Measurements from ENCODE around the gene KAT14. TPM values are rescaled to one million over a fixed set of nuclear protein-coding genes. Genes with fewer than 3 reads are reported as not detected.
"Not testable (repeated sequence)": the region's sequence is repeated elsewhere in the genome, so short reads cannot be mapped to it uniquely, and the experiment has no call there.

The KAT14 gene
- total RNA-seq, 2 experiments from 2014 or later, result 17.9 to 18.4 TPM

DNA sequence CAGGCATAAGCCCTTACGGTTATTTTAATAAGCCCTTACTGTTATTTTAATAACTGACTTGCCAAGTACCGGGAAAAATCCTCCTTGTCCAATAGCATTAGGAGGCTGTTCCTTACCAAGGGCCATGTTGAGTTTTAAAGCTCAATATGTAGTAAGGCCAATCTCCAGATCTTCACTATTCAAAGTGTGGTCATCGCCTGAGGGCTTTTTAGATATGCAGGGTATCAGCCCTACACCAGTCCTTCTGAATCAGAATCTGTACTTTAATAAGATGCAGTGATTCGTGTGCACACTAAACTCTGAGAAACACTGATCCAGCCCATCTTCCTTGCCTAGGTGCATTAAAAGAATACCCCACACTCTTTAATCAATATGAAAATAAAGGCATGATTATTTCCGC lies 77.9 kb downstream of the KAT14 start:
- intact Hi-C loops (cut with micrococcal nuclease), result no loop called here
- no peak for ATAC-seq
- H3K4me3 Mint-ChIP-seq, result no peak overlapping the region
- peaks cover 2% of the 10 kb centered on the region for H3K27me3 Mint-ChIP-seq
- no peaks in the 10 kb centered on the region for H3K36me3 Mint-ChIP-seq (ENCODE audit: low read depth)
- no peaks in the 10 kb centered on the region for H3K4me1 Mint-ChIP-seq (ENCODE audit: low read depth)
- H3K27ac Mint-ChIP-seq, result no peak overlapping the region
- ChIA-PET POLR2A (no interaction called here), CTCF (no interaction called here)
- no peak for DNase-seq
- TF ChIP-seq, protein P1, sequence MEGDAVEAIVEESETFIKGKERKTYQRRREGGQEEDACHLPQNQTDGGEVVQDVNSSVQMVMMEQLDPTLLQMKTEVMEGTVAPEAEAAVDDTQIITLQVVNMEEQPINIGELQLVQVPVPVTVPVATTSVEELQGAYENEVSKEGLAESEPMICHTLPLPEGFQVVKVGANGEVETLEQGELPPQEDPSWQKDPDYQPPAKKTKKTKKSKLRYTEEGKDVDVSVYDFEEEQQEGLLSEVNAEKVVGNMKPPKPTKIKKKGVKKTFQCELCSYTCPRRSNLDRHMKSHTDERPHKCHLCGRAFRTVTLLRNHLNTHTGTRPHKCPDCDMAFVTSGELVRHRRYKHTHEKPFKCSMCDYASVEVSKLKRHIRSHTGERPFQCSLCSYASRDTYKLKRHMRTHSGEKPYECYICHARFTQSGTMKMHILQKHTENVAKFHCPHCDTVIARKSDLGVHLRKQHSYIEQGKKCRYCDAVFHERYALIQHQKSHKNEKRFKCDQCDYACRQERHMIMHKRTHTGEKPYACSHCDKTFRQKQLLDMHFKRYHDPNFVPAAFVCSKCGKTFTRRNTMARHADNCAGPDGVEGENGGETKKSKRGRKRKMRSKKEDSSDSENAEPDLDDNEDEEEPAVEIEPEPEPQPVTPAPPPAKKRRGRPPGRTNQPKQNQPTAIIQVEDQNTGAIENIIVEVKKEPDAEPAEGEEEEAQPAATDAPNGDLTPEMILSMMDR (IDR thresholded peaks at IDR 0.05), result no peak
- H3K9me3 Mint-ChIP-seq, result no peaks in the 10 kb centered on the region

GRCh38 chr20:18218280-18218679 lies 80.6 kb downstream of the KAT14 start:
- ATAC-seq (no peak), DNase-seq (no peak)
- TF ChIP-seq, protein P1 (IDR thresholded peaks at IDR 0.05), result no peak
- no peaks in the 10 kb centered on the region for H3K9me3 Mint-ChIP-seq
- no peaks in the 10 kb centered on the region for H3K36me3 Mint-ChIP-seq (ENCODE audit: low read depth)
- no peak overlapping the region for H3K4me3 Mint-ChIP-seq
- no peaks in the 10 kb centered on the region for H3K4me1 Mint-ChIP-seq (ENCODE audit: low read depth)
- ChIA-PET CTCF (no interaction called here), POLR2A (no interaction called here)
- intact Hi-C loops (cut with micrococcal nuclease), result no loop called here
- H3K27me3 Mint-ChIP-seq, result peaks cover 2% of the 10 kb centered on the region
- H3K27ac Mint-ChIP-seq, result no peak overlapping the region

- H3K4me1 Mint-ChIP-seq (ENCODE audit: low read depth), result no peaks in the 10 kb centered on the region
- H3K27me3 Mint-ChIP-seq, result peaks cover 2% of the 10 kb centered on the region
- DNase-seq (no peak), ATAC-seq (no peak)
- intact Hi-C loops (cut with micrococcal nuclease), result no loop called here
- CTCF ChIA-PET, result no interaction called here
- no peaks in the 10 kb centered on the region for H3K36me3 Mint-ChIP-seq (ENCODE audit: low read depth)
- no peak overlapping the region for H3K27ac Mint-ChIP-seq
- H3K9me3 Mint-ChIP-seq, result no peaks in the 10 kb centered on the region
- no peak overlapping the region for H3K4me3 Mint-ChIP-seq
- POLR2A ChIA-PET, result no interaction called here
- TF ChIP-seq, protein P1 (IDR thresholded peaks at IDR 0.05), result no peak
Measured at GRCh38 chr20:18223409-18223808, 85.7 kb downstream of the KAT14 start.

- no peaks in the 10 kb centered on the region for H3K27me3 Mint-ChIP-seq
- no peak for DNase-seq
- ChIA-PET CTCF (no interaction called here), POLR2A (no interaction called here)
- no peaks in the 10 kb centered on the region for H3K9me3 Mint-ChIP-seq
- intact Hi-C loops (cut with micrococcal nuclease), result no loop called here
- no peaks in the 10 kb centered on the region for H3K36me3 Mint-ChIP-seq (ENCODE audit: low read depth)
- H3K4me1 Mint-ChIP-seq (ENCODE audit: low read depth), result no peaks in the 10 kb centered on the region
- ATAC-seq, result no peak
- no peak overlapping the region for H3K27ac Mint-ChIP-seq
- TF ChIP-seq, protein P1 (IDR thresholded peaks at IDR 0.05), result no peak
- no peak overlapping the region for H3K4me3 Mint-ChIP-seq
Measured at GRCh38 chr20:18224968-18225568, 87.4 kb downstream of the KAT14 start.

DNA sequence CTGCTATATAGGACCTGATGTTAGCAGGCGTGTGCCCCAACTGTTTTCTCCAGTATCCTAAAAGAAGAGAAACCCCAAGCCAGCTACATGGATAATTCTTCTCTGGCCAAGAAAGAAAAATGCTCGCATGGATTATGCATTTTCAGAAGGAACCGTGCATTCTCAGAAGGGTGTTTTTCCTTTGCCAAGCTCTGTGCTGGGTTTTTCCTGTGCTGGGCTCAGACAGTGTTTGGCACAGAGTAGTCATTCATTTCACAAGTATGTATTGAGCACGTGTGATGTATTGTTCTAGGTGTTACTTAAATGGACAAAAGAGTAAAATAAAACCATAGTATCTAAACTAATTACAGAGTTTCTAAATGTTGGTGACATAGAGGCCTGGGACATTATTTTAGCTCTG lies 88.0 kb downstream of the KAT14 start:
- CTCF ChIA-PET, result no interaction called here
- Mint-ChIP-seq H3K36me3 (ENCODE audit: low read depth) (no peaks in the 10 kb centered on the region), H3K9me3 (no peaks in the 10 kb centered on the region), H3K27me3 (no peaks in the 10 kb centered on the region), H3K27ac (no peak overlapping the region), H3K4me1 (ENCODE audit: low read depth) (no peaks in the 10 kb centered on the region), H3K4me3 (no peak overlapping the region)
- POLR2A ChIA-PET, result no interaction called here
- ATAC-seq (no peak), DNase-seq (no peak)
- intact Hi-C loops (cut with micrococcal nuclease), result no loop called here
- TF ChIP-seq, protein P1 (IDR thresholded peaks at IDR 0.05), result no peak

- H3K27ac Mint-ChIP-seq; H3K27me3 Mint-ChIP-seq; H3K9me3 Mint-ChIP-seq; H3K4me3 Mint-ChIP-seq; ATAC-seq; H3K4me1 Mint-ChIP-seq (ENCODE audit: low read depth); intact Hi-C loops (cut with micrococcal nuclease); DNase-seq; POLR2A ChIA-PET; CTCF ChIA-PET; H3K36me3 Mint-ChIP-seq (ENCODE audit: low read depth): not testable (repeated sequence)
Measured at GRCh38 chr20:18226741-18227140, 89.1 kb downstream of the KAT14 start.
